NB4 (cell line): ENCODE measurements around the gene STIM2.

Source experiments
- DNase-seq: peaks from one replicate; pipeline ENCODE4 v3.0.0; 2010; ENCODE audit warnings: low read depth
- H3K4me3 ChIP-seq: one replicate; pipeline ENCODE4 v1.5.1; 2011; ENCODE audit warnings: mild to moderate bottlenecking, low read depth, low read length, moderate library complexity
- CTCF ChIP-seq: IDR thresholded peaks from one replicate; pipeline ENCODE4 v1.5.1; 2012; ENCODE audit warnings: low read depth, low read length
- MAX ChIP-seq: IDR thresholded peaks from 2 replicates; pipeline ENCODE4 v1.6.1; 2011; ENCODE audit warnings: low read depth, low read length
- MYC ChIP-seq: IDR thresholded peaks from 2 replicates; pipeline ENCODE4 v1.6.1; 2011; ENCODE audit warnings: low read depth, low read length
- POLR2A ChIP-seq: IDR thresholded peaks from 2 replicates; pipeline ENCODE4 v1.6.1; 2011; ENCODE audit warnings: mild to moderate bottlenecking; ENCODE audit not compliant: insufficient read length; ENCODE audit errors: extremely low read depth

STIM2 gene

GRCh38 chr4:26941951-26942350 is 81.3 kb downstream of the STIM2 start:
- DNase-seq: no peak
- H3K4me3 ChIP-seq: no peak overlapping the region
- TF ChIP-seq CTCF (no peak), MAX (no peak), MYC (no peak), POLR2A (no peak)

- no peak for TF ChIP-seq MAX
- no peak overlapping the region for H3K4me3 ChIP-seq
- no peak for DNase-seq
These were observed 82.2 kb downstream of the STIM2 start for GRCh38 chr4:26942871-26943270.

- no peak for TF ChIP-seq MYC
- TF ChIP-seq MAX: no peak
- no peak overlapping the region for H3K4me3 ChIP-seq
- no peak for DNase-seq
These were observed 82.8 kb downstream of the STIM2 start for GRCh38 chr4:26943391-26943790.

GRCh38 chr4:26945794-26946193 is 85.2 kb downstream of the STIM2 start:
- H3K4me3 ChIP-seq: no peak overlapping the region
- TF ChIP-seq CTCF (no peak), MYC (no peak), MAX (no peak)
- no peak for DNase-seq

GRCh38 chr4:26947318-26947717 is 86.7 kb downstream of the STIM2 start:
- H3K4me3 ChIP-seq: no peak overlapping the region
- no peak for DNase-seq
- TF ChIP-seq MAX (no peak), POLR2A (no peak), MYC (no peak), CTCF (no peak)

GRCh38 chr4:26950446-26950845 is 89.8 kb downstream of the STIM2 start:
- no peak for DNase-seq
- H3K4me3 ChIP-seq: no peak overlapping the region
- TF ChIP-seq POLR2A (no peak), MYC (no peak), MAX (no peak), CTCF (no peak)

- TF ChIP-seq CTCF (no peak), MAX (no peak), POLR2A (no peak), MYC (no peak)
- no peak overlapping the region for H3K4me3 ChIP-seq
- DNase-seq: no peak
These were observed 92.2 kb downstream of the STIM2 start for GRCh38 chr4:26952891-26953290.
